Memory B cell (primary cell): ENCODE measurements around the gene VGLL4.

Source experiments
- ATAC-seq: fragments of 150-1000 bp; cut with Tn5 transposase; 2 replicates; pipeline ENCODE4 v1.10.0; 2021; ENCODE audit warnings: low read depth, mild to moderate bottlenecking, moderate library complexity
- DNase-seq, 2 donors: peaks; one replicate each; pipeline ENCODE4 v3.0.0; 2022; ENCODE audit warnings: low spot score in 2 of 2
- H3K27ac Mint-ChIP-seq: one replicate; pipeline ENCODE4 v1.8.0; 2022; ENCODE audit warnings: mild to moderate bottlenecking, moderate library complexity, mixed read lengths
- H3K27me3 Mint-ChIP-seq: one replicate; pipeline ENCODE4 v1.8.0; 2022; ENCODE audit warnings: mixed read lengths
- H3K36me3 Mint-ChIP-seq: one replicate; pipeline ENCODE4 v1.8.0; 2022; ENCODE audit warnings: mild to moderate bottlenecking, mixed read lengths
- H3K4me1 Mint-ChIP-seq: one replicate; pipeline ENCODE4 v1.8.0; 2022; ENCODE audit warnings: mixed read lengths
- H3K4me3 Mint-ChIP-seq: one replicate; pipeline ENCODE4 v1.8.0; 2022; ENCODE audit warnings: mild to moderate bottlenecking, moderate library complexity, mixed read lengths
- H3K9me3 Mint-ChIP-seq: one replicate; pipeline ENCODE4 v1.8.0; 2022; ENCODE audit warnings: mixed read lengths

The VGLL4 gene

GRCh38 chr3:11627612-11628011 lies 16.1 kb downstream of the VGLL4 start:
- Mint-ChIP-seq H3K27ac (no peak overlapping the region), H3K36me3 (peaks cover 3% of the 10 kb centered on the region), H3K27me3 (no peaks in the 10 kb centered on the region), H3K4me1 (peaks cover 37% of the 10 kb centered on the region), H3K9me3 (no peaks in the 10 kb centered on the region), H3K4me3 (no peak overlapping the region)
- ATAC-seq, result no peak
- no peak for DNase-seq

GRCh38 chr3:11626084-11626463 lies 17.6 kb downstream of the VGLL4 start:
- ATAC-seq, result no peak
- peak overlapping the region; percentile 25 for H3K4me3 Mint-ChIP-seq

GRCh38 chr3:11625376-11626083 lies 18.2 kb downstream of the VGLL4 start:
- H3K36me3 Mint-ChIP-seq, result peaks cover 2% of the 10 kb centered on the region
- H3K27ac Mint-ChIP-seq, result no peak overlapping the region
- DNase-seq, result no peak
- no peaks in the 10 kb centered on the region for H3K27me3 Mint-ChIP-seq
- peaks cover 34% of the 10 kb centered on the region for H3K4me1 Mint-ChIP-seq
- no peak for ATAC-seq
- no peak overlapping the region for H3K4me3 Mint-ChIP-seq
- no peaks in the 10 kb centered on the region for H3K9me3 Mint-ChIP-seq

More at GRCh38 chr3:11626084-11626463, 17.6 kb downstream of the VGLL4 start:
- Mint-ChIP-seq H3K36me3 (peaks cover 2% of the 10 kb centered on the region), H3K27ac (no peak overlapping the region), H3K4me1 (peaks cover 35% of the 10 kb centered on the region), H3K9me3 (no peaks in the 10 kb centered on the region), H3K27me3 (no peaks in the 10 kb centered on the region)
- no peak for DNase-seq

- H3K27ac Mint-ChIP-seq, result peak overlapping the region; percentile 48
- no peaks in the 10 kb centered on the region for H3K9me3 Mint-ChIP-seq
- peaks cover 2% of the 10 kb centered on the region for H3K36me3 Mint-ChIP-seq
- H3K4me1 Mint-ChIP-seq, result peaks cover 37% of the 10 kb centered on the region
- no peak for ATAC-seq
- H3K27me3 Mint-ChIP-seq, result no peaks in the 10 kb centered on the region
- H3K4me3 Mint-ChIP-seq, result no peak overlapping the region
- no peak for DNase-seq
Observed at GRCh38 chr3:11624704-11625375, 18.9 kb downstream of the VGLL4 start.

GRCh38 chr3:11624161-11624560 lies 19.6 kb downstream of the VGLL4 start:
- no peaks in the 10 kb centered on the region for H3K9me3 Mint-ChIP-seq
- DNase-seq (no peak), ATAC-seq (no peak)
- H3K27ac Mint-ChIP-seq, result peak overlapping the region; percentile 48
- peaks cover 2% of the 10 kb centered on the region for H3K36me3 Mint-ChIP-seq
- H3K27me3 Mint-ChIP-seq, result no peaks in the 10 kb centered on the region
- no peak overlapping the region for H3K4me3 Mint-ChIP-seq
- H3K4me1 Mint-ChIP-seq, result peaks cover 44% of the 10 kb centered on the region

- no peaks in the 10 kb centered on the region for H3K27me3 Mint-ChIP-seq
- H3K9me3 Mint-ChIP-seq, result no peaks in the 10 kb centered on the region
- ATAC-seq (no peak), DNase-seq (no peak)
- peaks cover 2% of the 10 kb centered on the region for H3K36me3 Mint-ChIP-seq
- H3K4me3 Mint-ChIP-seq, result no peak overlapping the region
- H3K27ac Mint-ChIP-seq, result peak overlapping the region; percentile 28
- peaks cover 49% of the 10 kb centered on the region for H3K4me1 Mint-ChIP-seq
Observed at GRCh38 chr3:11622586-11623550, 20.8 kb downstream of the VGLL4 start.

GRCh38 chr3:11621077-11621476 lies 22.6 kb downstream of the VGLL4 start:
- no peak for ATAC-seq
- H3K4me1 Mint-ChIP-seq, result peaks cover 46% of the 10 kb centered on the region
- H3K4me3 Mint-ChIP-seq, result no peak overlapping the region
- H3K27ac Mint-ChIP-seq, result no peak overlapping the region
- H3K9me3 Mint-ChIP-seq, result no peaks in the 10 kb centered on the region
- no peak for DNase-seq
- no peaks in the 10 kb centered on the region for H3K27me3 Mint-ChIP-seq
- no peaks in the 10 kb centered on the region for H3K36me3 Mint-ChIP-seq

- no peak overlapping the region for H3K4me3 Mint-ChIP-seq
- no peak for DNase-seq
- peaks cover 43% of the 10 kb centered on the region for H3K4me1 Mint-ChIP-seq
- ATAC-seq, result peak; percentile 19
- no peaks in the 10 kb centered on the region for H3K27me3 Mint-ChIP-seq
- no peaks in the 10 kb centered on the region for H3K36me3 Mint-ChIP-seq
- peak overlapping the region; percentile 26 for H3K27ac Mint-ChIP-seq
- H3K9me3 Mint-ChIP-seq, result no peaks in the 10 kb centered on the region
Observed at GRCh38 chr3:11619946-11620652, 23.6 kb downstream of the VGLL4 start.

GRCh38 chr3:11619461-11619860 lies 24.3 kb downstream of the VGLL4 start:
- no peak overlapping the region for H3K27ac Mint-ChIP-seq
- peaks cover 37% of the 10 kb centered on the region for H3K4me1 Mint-ChIP-seq
- no peak for ATAC-seq

GRCh38 chr3:11618904-11619303 lies 24.8 kb downstream of the VGLL4 start:
- DNase-seq, result no peak
- no peak overlapping the region for H3K4me3 Mint-ChIP-seq
- no peak for ATAC-seq
- no peaks in the 10 kb centered on the region for H3K27me3 Mint-ChIP-seq
- peaks cover 36% of the 10 kb centered on the region for H3K4me1 Mint-ChIP-seq
- H3K36me3 Mint-ChIP-seq, result no peaks in the 10 kb centered on the region
- no peaks in the 10 kb centered on the region for H3K9me3 Mint-ChIP-seq
- no peak overlapping the region for H3K27ac Mint-ChIP-seq

More at GRCh38 chr3:11619461-11619860, 24.3 kb downstream of the VGLL4 start:
- DNase-seq, result no peak
- Mint-ChIP-seq H3K36me3 (no peaks in the 10 kb centered on the region), H3K9me3 (no peaks in the 10 kb centered on the region), H3K4me3 (no peak overlapping the region), H3K27me3 (no peaks in the 10 kb centered on the region)

GRCh38 chr3:11616551-11616950 lies 27.2 kb downstream of the VGLL4 start:
- H3K4me1 Mint-ChIP-seq, result peaks cover 36% of the 10 kb centered on the region
- H3K36me3 Mint-ChIP-seq, result no peaks in the 10 kb centered on the region
- H3K9me3 Mint-ChIP-seq, result no peaks in the 10 kb centered on the region

GRCh38 chr3:11613851-11614487 lies 29.7 kb downstream of the VGLL4 start:
- Mint-ChIP-seq H3K4me1 (peaks cover 30% of the 10 kb centered on the region), H3K9me3 (no peaks in the 10 kb centered on the region), H3K27me3 (no peaks in the 10 kb centered on the region), H3K27ac (no peak overlapping the region), H3K4me3 (no peak overlapping the region), H3K36me3 (no peaks in the 10 kb centered on the region)
- DNase-seq (no peak), ATAC-seq (no peak)

More at GRCh38 chr3:11616551-11616950, 27.2 kb downstream of the VGLL4 start:
- Mint-ChIP-seq H3K4me3 (no peak overlapping the region), H3K27me3 (no peaks in the 10 kb centered on the region), H3K27ac (peak overlapping the region; percentile 58)
- no peak for DNase-seq
- no peak for ATAC-seq

GRCh38 chr3:11613319-11613718 lies 30.4 kb downstream of the VGLL4 start:
- H3K36me3 Mint-ChIP-seq, result no peaks in the 10 kb centered on the region
- ATAC-seq (no peak), DNase-seq (no peak)
- no peak overlapping the region for H3K4me3 Mint-ChIP-seq
- no peak overlapping the region for H3K27ac Mint-ChIP-seq
- peaks cover 27% of the 10 kb centered on the region for H3K4me1 Mint-ChIP-seq
- H3K9me3 Mint-ChIP-seq, result no peaks in the 10 kb centered on the region
- no peaks in the 10 kb centered on the region for H3K27me3 Mint-ChIP-seq
